A549 treated with CpdA at 1 μM for 4 hours (cell line): ENCODE data around the gene GUCY1B1. TPM values are rescaled to one million over a fixed set of nuclear protein-coding genes. Genes with fewer than 3 reads are reported as not detected.

Experiments used
- total RNA-seq: library from RNA; stranded (reverse); fragments of 200-300 nt; extraction: Qiagen RNA extraction; gene quantifications from 5 replicates; pipeline ENCODE4 v1.2.3, GENCODE V29; 2022; ENCODE audit warnings: low read depth

Gene GUCY1B1
- 0.12 to 0.31 TPM (median 0.20 TPM) in 5 replicates for total RNA-seq

DNA sequence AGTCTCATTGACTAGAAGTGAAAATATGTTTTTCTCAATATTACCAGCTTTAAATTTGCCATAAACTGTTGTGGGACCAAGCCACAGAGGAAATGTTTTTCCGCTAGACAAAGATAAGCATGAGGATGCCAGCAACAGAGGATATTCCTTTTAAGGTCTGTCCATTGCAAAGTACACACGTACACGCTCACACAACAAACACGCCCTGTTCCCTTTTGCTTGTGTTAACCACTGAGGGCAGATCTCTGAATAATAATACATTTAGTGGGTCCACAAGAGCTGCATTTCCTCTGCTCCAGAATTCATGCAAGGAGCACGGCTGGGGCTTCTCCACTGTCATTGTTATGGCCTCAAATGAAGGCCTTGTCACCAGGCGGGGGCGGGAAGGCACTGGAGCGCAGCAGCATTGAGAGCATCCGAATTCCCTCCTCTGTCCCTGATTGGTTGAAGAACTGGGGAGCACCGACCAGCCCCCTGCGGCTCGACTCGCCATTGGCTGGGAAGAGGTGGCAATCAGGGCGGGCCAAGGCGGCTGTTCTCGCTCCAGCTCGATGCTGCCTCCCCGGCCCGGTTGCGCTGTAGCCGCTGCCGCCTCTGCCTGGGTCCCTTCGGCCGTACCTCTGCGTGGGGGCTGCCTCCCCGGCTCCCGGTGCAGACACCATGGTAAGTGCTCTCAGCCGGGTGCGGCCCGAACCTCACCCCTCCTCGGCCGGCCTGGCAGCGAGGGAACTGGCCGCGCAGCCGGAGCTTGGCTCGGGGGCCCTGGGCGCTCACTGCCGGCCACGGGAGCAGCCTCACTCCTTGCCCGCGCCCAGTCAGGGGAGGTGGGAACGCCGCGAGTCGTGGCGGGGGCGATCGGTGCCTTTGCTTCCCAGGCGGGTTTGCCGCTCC is at the start of gene GUCY1B1:
GUCY1B1 (plus strand) TSS at position 541 of the 891 bp plus-strand sequence; CDS start at position 661, 120 bp downstream.

Other genes starting within 250 kb of the GUCY1B1 start
- gene GUCY1A1, start 92.2 kb upstream of the GUCY1B1 start, total RNA-seq: not detected in 5 replicates
- gene ASIC5, start 107.3 kb downstream of the GUCY1B1 start, total RNA-seq: not detected in 5 replicates
- gene TDO2, start 144.7 kb downstream of the GUCY1B1 start, total RNA-seq: 0.22 to 1.1 TPM (median 0.60 TPM) in 5 replicates
- 0.79 to 1.5 TPM (median 1.0 TPM) in 5 replicates for gene CTSO, start 194.8 kb downstream of the GUCY1B1 start, total RNA-seq